ENCODE results near the gene ATG12. TPM values are rescaled to one million over a fixed set of nuclear protein-coding genes. Genes with fewer than 3 reads are reported as not detected.

Gene ATG12
- total and polyA plus RNA-seq, 2 of the 8 experiments (the other 6 are each of a cell fraction or from before 2014, with no cell fraction given) = 23.8 to 49.3 TPM

DNA sequence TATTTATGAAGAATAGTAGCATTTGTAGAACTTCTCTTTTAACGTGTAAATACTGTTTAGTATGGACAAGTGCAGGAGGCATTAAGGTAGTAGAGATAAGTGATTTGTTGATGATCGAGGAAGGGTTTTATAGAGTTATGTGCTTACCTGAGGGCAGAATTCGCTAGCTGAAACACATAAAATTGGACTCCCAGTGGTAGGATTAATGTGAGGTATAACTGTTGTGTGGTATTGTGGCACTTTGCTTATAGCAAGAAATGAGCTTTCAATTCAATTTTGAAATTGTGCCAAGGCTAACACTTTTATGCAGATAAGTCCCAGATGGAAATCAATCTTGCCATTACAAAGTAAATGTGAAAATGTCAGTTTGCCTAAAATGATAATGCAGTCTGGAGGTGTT, 1.6 kb upstream of the ATG12 start (continued):
- TF ChIP-seq SIN3A (conservative IDR thresholded peaks at IDR 0.05 in 1 of 2, IDR thresholded peaks at IDR 0.05 in 1 of 2; ENCODE audit: low read depth in 1 of 2, low read length in 2 of 2) = no peak
- no peak for TF ChIP-seq SRF (IDR thresholded peaks at IDR 0.05; ENCODE audit: low read depth, low read length)
- TF ChIP-seq BRCA1 (IDR thresholded peaks at IDR 0.05; ENCODE audit: low read depth, low read length) = no peak
